ENCODE results near the gene MAML2.

Gene MAML2

GRCh38 chr11:96086111-96086510 is 256.9 kb downstream of the MAML2 start:
- FAIRE-seq (no peak), DNase-seq (ENCODE audit: insufficient read length, low spot score) (no peak)
- TF ChIP-seq, protein P1, sequence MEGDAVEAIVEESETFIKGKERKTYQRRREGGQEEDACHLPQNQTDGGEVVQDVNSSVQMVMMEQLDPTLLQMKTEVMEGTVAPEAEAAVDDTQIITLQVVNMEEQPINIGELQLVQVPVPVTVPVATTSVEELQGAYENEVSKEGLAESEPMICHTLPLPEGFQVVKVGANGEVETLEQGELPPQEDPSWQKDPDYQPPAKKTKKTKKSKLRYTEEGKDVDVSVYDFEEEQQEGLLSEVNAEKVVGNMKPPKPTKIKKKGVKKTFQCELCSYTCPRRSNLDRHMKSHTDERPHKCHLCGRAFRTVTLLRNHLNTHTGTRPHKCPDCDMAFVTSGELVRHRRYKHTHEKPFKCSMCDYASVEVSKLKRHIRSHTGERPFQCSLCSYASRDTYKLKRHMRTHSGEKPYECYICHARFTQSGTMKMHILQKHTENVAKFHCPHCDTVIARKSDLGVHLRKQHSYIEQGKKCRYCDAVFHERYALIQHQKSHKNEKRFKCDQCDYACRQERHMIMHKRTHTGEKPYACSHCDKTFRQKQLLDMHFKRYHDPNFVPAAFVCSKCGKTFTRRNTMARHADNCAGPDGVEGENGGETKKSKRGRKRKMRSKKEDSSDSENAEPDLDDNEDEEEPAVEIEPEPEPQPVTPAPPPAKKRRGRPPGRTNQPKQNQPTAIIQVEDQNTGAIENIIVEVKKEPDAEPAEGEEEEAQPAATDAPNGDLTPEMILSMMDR (IDR thresholded peaks at IDR 0.05; ENCODE audit: insufficient read depth, missing control alignments), result no peak

DNA sequence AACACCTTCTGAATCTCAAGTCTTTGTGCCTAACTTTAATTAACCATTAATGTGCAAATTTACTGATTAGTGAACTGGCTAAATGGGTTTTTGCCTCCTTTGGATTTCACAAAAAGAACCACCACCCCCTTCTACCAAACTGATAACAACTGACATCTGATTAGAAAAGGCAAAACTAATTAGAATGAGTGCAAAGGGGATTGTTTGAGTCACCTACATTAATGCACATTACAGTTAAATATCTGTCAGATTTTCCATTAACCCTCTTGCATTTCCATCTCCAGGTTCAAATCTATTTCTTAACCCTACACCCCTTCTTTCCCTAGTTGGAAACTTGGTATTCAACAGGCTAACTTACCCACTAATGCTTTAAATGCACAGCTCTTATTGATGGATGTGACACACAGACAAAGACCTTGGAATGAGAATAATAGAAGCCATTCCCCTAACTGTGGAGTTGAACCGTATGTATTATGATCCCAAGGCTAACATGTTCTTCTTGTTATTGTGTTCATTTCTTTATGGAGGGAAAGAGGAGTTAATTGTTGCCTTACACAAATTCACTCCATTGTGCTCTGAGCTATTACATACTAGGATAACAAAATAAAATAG is 257.6 kb downstream of the MAML2 start:
- DNase-seq (ENCODE audit: insufficient read length, low spot score) (no peak), FAIRE-seq (no peak)
- TF ChIP-seq, protein P1 (IDR thresholded peaks at IDR 0.05; ENCODE audit: insufficient read depth, missing control alignments), result no peak

GRCh38 chr11:96084610-96085318 is 258.2 kb downstream of the MAML2 start:
- TF ChIP-seq, protein P1 (IDR thresholded peaks at IDR 0.05; ENCODE audit: insufficient read depth, missing control alignments), result no peak
- DNase-seq (ENCODE audit: insufficient read length, low spot score) (no peak), FAIRE-seq (no peak)

DNA sequence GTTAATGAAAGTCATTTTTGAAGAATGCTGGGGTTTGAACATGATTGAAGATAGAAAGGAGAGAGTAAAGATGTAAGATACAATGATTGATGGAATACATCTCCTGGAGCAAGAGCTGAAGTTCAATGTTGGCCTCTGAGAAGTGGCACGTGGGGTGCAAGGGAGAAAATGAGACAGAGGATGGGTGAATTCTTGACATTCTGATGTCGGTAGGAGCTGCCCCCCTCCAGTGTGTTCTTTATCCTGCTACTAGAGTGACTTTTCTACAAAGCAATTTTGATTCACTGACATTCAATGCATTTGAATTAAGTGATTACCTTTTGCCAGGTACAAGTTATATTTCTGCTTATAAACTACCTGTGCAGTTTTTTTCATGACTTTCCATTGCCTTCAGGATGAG is 260.1 kb downstream of the MAML2 start:
- no peak for DNase-seq (ENCODE audit: insufficient read length, low spot score)
- no peak for FAIRE-seq
- TF ChIP-seq, protein P1 (IDR thresholded peaks at IDR 0.05; ENCODE audit: insufficient read depth, missing control alignments), result no peak

- TF ChIP-seq, protein P1 (IDR thresholded peaks at IDR 0.05; ENCODE audit: insufficient read depth, missing control alignments), result no peak
- no peak for FAIRE-seq
- no peak for DNase-seq (ENCODE audit: insufficient read length, low spot score)
These were observed 260.7 kb downstream of the MAML2 start for GRCh38 chr11:96082002-96082899.

GRCh38 chr11:96081561-96081960 is 261.4 kb downstream of the MAML2 start:
- TF ChIP-seq, protein P1 (IDR thresholded peaks at IDR 0.05; ENCODE audit: insufficient read depth, missing control alignments), result no peak
- no peak for FAIRE-seq
- DNase-seq (ENCODE audit: insufficient read length, low spot score), result no peak
